Body of pancreas (tissue), 4 donors: ENCODE results near the gene ZNF184. TPM values are rescaled to one million over a fixed set of nuclear protein-coding genes. Genes with fewer than 3 reads are reported as not detected.

ENCODE experiments used
- ATAC-seq: fragments of 150-250 bp; one replicate; pipeline ENCODE4 v1.9.1; 2016
- DNase-seq, 4 donors: peaks; one replicate each; pipeline ENCODE4 v3.0.0-alpha.2; 2019
- H3K27ac ChIP-seq, 4 donors: fragments of 200-600 bp; sonication (generic); 1 replicate in 3 of 4; 2 replicates in 1 of 4; pipeline versions ENCODE4 v1.5.1 to v1.6.1; 2016 to 2019; ENCODE audit warnings: mild to moderate bottlenecking in 1 of 4, mixed read lengths in 1 of 4, moderate library complexity in 1 of 4
- H3K27me3 ChIP-seq, 2 donors: fragments of 200-600 bp; sonication (generic); one replicate each; pipeline ENCODE4 v1.6.0; 2016; ENCODE audit warnings: mild to moderate bottlenecking in 1 of 2
- H3K36me3 ChIP-seq, 2 donors: fragments of 200-600 bp; sonication (generic); replicated peaks in 1 of 2; 2 replicates each; pipeline ENCODE4 v1.5.1; 2016; ENCODE audit warnings: low read depth in 2 of 2; ENCODE audit not compliant: insufficient read depth in 1 of 2
- H3K4me1 ChIP-seq: fragments of 200-600 bp; sonication (generic); one replicate; pipeline ENCODE4 v1.6.0; 2016
- H3K4me3 ChIP-seq, 2 donors: fragments of 200-600 bp; sonication (generic); 1 replicate in 1 of 2; 2 replicates in 1 of 2; pipeline ENCODE4 v1.5.1; 2016 to 2019
- H3K9me3 ChIP-seq, 3 donors: fragments of 200-600 bp; sonication (generic); 1 replicate in 2 of 3; 2 replicates in 1 of 3; pipeline ENCODE4 v1.5.1; 2016
- POLR2A ChIP-seq, 3 donors: fragments of 450-650 bp; IDR thresholded peaks; one replicate each; pipeline ENCODE4 v1.6.1; 2016; ENCODE audit warnings: antibody characterized with exemption in 3 of 3, mild to moderate bottlenecking in 2 of 3
- WGBS, 2 donors: methylation state at CpG; one replicate each; pipeline ENCODE4 v1.1.5; 2017; 5-methylcytosine and 5-hydroxymethylcytosine counted together
- intact Hi-C: fragments of 100-400 bp; cut with DNase I; formaldehyde crosslinking; loops from one replicate; pipeline ENCODE4 v1.15.1; 2023
- total RNA-seq, 2 donors: library from RNA; depleted of rRNA; stranded (reverse); fragments of >200 nt; gene quantifications; one replicate each; pipeline ENCODE4 v1.1.0, GENCODE V29; 2016
- TF ChIP-seq, protein P1 (sequence below), 7 experiments: fragments of 450-650 bp in 4 of 7; fragments of 200-600 bp in 3 of 7; sonication (generic) in 3 of 7; IDR thresholded peaks; one replicate each; pipeline ENCODE4 v1.5.1; 2016 to 2019; ENCODE audit warnings: antibody characterized with exemption in 7 of 7

ZNF184 gene
- total RNA-seq, 2 donors from 2014 or later, result 2.3 to 4.9 TPM

DNA sequence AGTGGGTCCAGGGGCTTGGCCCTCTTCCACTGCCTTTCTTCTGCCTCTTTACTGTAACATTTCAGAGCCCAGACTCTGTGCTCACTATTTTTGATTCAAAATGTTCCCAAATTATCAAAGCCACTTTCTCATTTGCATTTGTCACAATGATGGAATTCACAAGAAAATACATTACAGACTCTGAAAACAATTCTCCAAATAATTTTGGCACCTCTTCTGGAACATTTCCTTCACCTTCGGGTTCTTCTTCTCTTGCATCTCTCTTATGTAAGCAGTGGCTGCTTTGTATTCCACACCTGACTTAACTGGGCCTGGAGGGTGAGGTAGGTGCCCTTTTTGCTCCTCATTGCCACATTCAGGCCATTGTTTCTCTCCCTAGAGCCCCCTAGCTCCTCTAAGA is 30.0 kb downstream of the ZNF184 start:
- Histone ChIP-seq H3K9me3 (peaks cover 0 to 8% (median 0%) of the 10 kb centered on the region in 3 donors), H3K27me3 (no peaks in the 10 kb centered on the region), H3K4me1 (no peaks in the 10 kb centered on the region), H3K4me3 (no peak overlapping the region), H3K36me3 (no peaks in the 10 kb centered on the region), H3K27ac (no peak overlapping the region)
- 80 to 96% methylated on average over 1 of the region's 1 CpG for WGBS, 2 donors
- intact Hi-C loops, result no loop called here
- ATAC-seq (no peak), DNase-seq (no peak)
- no peak for TF ChIP-seq POLR2A (IDR thresholded peaks at IDR 0.05)
- TF ChIP-seq, protein P1, sequence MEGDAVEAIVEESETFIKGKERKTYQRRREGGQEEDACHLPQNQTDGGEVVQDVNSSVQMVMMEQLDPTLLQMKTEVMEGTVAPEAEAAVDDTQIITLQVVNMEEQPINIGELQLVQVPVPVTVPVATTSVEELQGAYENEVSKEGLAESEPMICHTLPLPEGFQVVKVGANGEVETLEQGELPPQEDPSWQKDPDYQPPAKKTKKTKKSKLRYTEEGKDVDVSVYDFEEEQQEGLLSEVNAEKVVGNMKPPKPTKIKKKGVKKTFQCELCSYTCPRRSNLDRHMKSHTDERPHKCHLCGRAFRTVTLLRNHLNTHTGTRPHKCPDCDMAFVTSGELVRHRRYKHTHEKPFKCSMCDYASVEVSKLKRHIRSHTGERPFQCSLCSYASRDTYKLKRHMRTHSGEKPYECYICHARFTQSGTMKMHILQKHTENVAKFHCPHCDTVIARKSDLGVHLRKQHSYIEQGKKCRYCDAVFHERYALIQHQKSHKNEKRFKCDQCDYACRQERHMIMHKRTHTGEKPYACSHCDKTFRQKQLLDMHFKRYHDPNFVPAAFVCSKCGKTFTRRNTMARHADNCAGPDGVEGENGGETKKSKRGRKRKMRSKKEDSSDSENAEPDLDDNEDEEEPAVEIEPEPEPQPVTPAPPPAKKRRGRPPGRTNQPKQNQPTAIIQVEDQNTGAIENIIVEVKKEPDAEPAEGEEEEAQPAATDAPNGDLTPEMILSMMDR (IDR thresholded peaks at IDR 0.05), result no peak

DNA sequence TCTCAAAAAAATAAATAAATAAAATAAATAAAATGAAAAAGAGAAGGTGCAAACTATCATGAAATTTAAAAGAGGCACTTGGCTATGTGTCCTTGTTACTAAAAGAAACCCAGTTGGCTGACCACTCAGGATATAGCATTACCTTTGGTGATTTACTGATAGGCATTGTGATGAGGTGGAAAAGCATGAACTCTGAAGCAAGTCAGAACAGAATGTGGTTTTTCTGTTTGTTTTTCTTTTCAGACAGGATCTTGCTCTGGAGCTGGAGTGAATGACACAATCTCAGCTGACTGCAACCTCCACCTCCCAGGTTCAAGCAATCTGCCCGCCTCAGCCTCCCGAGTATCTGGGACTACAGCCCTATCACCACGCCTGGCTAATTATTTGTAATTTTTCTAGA is 31.9 kb downstream of the ZNF184 start:
- Histone ChIP-seq H3K36me3 (no peaks in the 10 kb centered on the region), H3K4me3 (no peak overlapping the region), H3K4me1 (no peaks in the 10 kb centered on the region), H3K27me3 (no peaks in the 10 kb centered on the region), H3K9me3 (peaks cover 0 to under 1% (median 0%) of the 10 kb centered on the region in 3 donors), H3K27ac (no peak overlapping the region)
- no peak for ATAC-seq
- DNase-seq, result no peak
- TF ChIP-seq, protein P1 (IDR thresholded peaks at IDR 0.05), result no peak
- no peak for TF ChIP-seq POLR2A (IDR thresholded peaks at IDR 0.05)
- 94 to 100% methylated on average over 3 of the region's 3 CpGs for WGBS, 2 donors
- intact Hi-C loops, result no loop called here

DNA sequence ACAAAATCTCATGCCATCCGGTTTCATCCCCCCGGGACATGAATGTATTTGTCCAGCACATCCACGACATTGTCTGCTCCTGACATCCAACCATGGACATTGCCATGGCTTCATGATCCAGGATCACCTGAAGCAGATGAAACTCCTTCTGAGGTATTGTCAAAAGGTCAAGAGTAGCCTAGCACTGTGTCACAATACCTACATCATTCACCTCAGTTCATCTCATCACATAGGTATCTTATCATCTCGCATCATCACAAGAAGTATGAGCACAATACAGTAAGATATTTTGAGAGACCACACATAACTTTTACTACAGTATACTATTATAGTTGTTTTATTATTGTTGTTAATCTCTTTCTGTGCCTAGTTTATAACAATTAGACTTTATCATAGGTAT is 33.5 kb downstream of the ZNF184 start:
- no peaks in the 10 kb centered on the region for H3K4me1 ChIP-seq
- ATAC-seq (no peak), DNase-seq (no peak)
- intact Hi-C loops, result no loop called here
- H3K9me3 ChIP-seq, result no peaks in the 10 kb centered on the region
- WGBS, 2 donors, result 91 to 92% methylated on average over 4 of the region's 4 CpGs
- H3K27me3 ChIP-seq, result no peaks in the 10 kb centered on the region
- no peak overlapping the region for H3K27ac ChIP-seq
- no peak overlapping the region for H3K4me3 ChIP-seq
- TF ChIP-seq, protein P1 (IDR thresholded peaks at IDR 0.05), result no peak
- TF ChIP-seq POLR2A (IDR thresholded peaks at IDR 0.05), result no peak
- H3K36me3 ChIP-seq, result no peaks in the 10 kb centered on the region

DNA sequence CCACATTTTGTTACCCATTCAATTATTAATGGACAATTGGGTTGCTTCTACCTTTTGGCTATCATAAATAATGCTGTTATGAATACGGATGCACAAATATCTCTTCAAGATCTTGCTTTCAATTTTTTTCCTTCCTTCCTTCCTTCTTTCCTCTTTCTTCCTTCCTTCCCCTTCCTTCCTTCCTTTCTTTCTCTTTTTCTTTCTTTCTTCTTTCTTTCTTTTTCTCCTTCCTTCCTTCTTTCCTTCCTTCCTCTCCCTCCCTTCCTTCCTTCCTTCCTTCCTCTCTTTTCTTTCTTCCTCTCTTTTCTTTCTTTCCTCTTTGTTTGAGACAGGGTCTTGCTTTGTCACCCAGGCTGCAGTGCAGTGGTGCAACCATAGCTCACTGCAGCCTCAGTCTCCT is 39.2 kb downstream of the ZNF184 start:
- H3K27ac ChIP-seq, result no peak overlapping the region
- DNase-seq (no peak), ATAC-seq (no peak)
- no peaks in the 10 kb centered on the region for H3K36me3 ChIP-seq
- TF ChIP-seq, protein P1 (IDR thresholded peaks at IDR 0.05), result no peak
- no peak for TF ChIP-seq POLR2A (IDR thresholded peaks at IDR 0.05)
- intact Hi-C loops, result no loop called here
- H3K4me1 ChIP-seq, result no peaks in the 10 kb centered on the region
- 81 to 84% methylated on average over 1 of the region's 1 CpG for WGBS, 2 donors
- H3K9me3 ChIP-seq, result no peaks in the 10 kb centered on the region
- H3K4me3 ChIP-seq, result no peak overlapping the region
- no peaks in the 10 kb centered on the region for H3K27me3 ChIP-seq

DNA sequence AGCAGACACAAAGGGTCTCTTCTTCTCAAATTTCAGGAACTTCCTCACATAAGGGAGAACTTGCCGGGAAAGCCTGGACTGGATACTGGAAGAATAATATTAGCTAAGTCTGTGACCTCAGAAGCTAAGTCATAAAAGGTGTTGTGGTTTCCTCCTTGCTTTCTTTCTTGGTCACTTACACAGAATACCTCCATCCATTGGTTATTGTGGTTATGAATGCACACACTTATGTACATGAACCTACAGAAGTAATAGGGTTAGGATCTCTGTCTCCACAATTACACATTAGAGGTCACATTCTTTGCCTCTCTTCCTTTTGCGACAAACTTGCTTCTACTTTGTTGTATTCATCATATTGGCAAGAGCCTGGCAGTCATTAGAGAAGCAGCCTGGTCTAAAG is 43.9 kb downstream of the ZNF184 start:
- no peak for DNase-seq
- no peak for TF ChIP-seq POLR2A (IDR thresholded peaks at IDR 0.05)
- TF ChIP-seq, protein P1 (IDR thresholded peaks at IDR 0.05), result no peak
- no peak for ATAC-seq
- Histone ChIP-seq H3K4me3 (no peak overlapping the region), H3K27ac (no peak overlapping the region), H3K4me1 (no peaks in the 10 kb centered on the region), H3K9me3 (no peaks in the 10 kb centered on the region), H3K36me3 (no peaks in the 10 kb centered on the region), H3K27me3 (no peaks in the 10 kb centered on the region)
- intact Hi-C loops, result no loop called here
- 74 to 82% methylated on average over 2 of the region's 2 CpGs for WGBS, 2 donors
